H1 (cell line): ENCODE measurements around the gene ENPP1.

Experiments used
- ASH2L ChIP-seq: fragments of 200-600, 300-600 bp; sonication (generic); IDR thresholded peaks from one replicate; pipeline ENCODE4 v1.7.1; 2017; ENCODE audit warnings: low read length
- EGR1 ChIP-seq: IDR thresholded peaks from 2 replicates; pipeline ENCODE4 v1.6.1; 2011; ENCODE audit warnings: low read depth, low read length, borderline replicate concordance
- EP300 ChIP-seq, 2 experiments: IDR thresholded peaks; 1 replicate in 1 of 2; 2 replicates in 1 of 2; pipeline ENCODE4 v1.6.1; 2011 to 2012; ENCODE audit warnings: low read depth in 2 of 2, low read length in 2 of 2, mild to moderate bottlenecking in 2 of 2, borderline replicate concordance in 1 of 2, inconsistent platforms in 1 of 2, moderate library complexity in 1 of 2
- EZH2 ChIP-seq: fragments of 200-600 bp; sonication (generic); IDR thresholded peaks from 2 replicates; pipeline ENCODE4 v1.7.1; 2012; ENCODE audit warnings: low read depth, mild to moderate bottlenecking, moderate library complexity, low read length, inconsistent platforms; ENCODE audit not compliant: severe bottlenecking
- GABPA ChIP-seq: IDR thresholded peaks from 2 replicates; pipeline ENCODE4 v1.6.1; 2011; ENCODE audit warnings: mild to moderate bottlenecking, low read length, moderate library complexity, borderline replicate concordance; ENCODE audit not compliant: insufficient read depth
- NRF1 ChIP-seq: IDR thresholded peaks from 2 replicates; pipeline ENCODE4 v1.6.1; 2011; ENCODE audit warnings: mild to moderate bottlenecking, low read depth, low read length, improper control_type of control experiment
- POLR2A ChIP-seq, 2 experiments: IDR thresholded peaks; 1 replicate in 1 of 2; 2 replicates in 1 of 2; pipeline ENCODE4 v1.6.1; 2011; ENCODE audit warnings: low read depth in 2 of 2, low read length in 2 of 2, mild to moderate bottlenecking in 2 of 2; ENCODE audit errors: control extremely low read depth in 1 of 2
- RFX5 ChIP-seq: IDR thresholded peaks from 2 replicates; pipeline ENCODE4 v1.6.1; 2011; ENCODE audit warnings: low read depth, low read length, improper control_type of control experiment, borderline replicate concordance
- SIX5 ChIP-seq: IDR thresholded peaks from 2 replicates; pipeline ENCODE4 v1.6.1; 2011; ENCODE audit warnings: mild to moderate bottlenecking, low read depth, low read length
- TF ChIP-seq, protein P1 (sequence below): IDR thresholded peaks from 2 replicates; pipeline ENCODE4 v1.6.1; 2012; ENCODE audit warnings: inconsistent platforms
- TF ChIP-seq, protein P2 (sequence below), 3 experiments: IDR thresholded peaks; 1 replicate in 2 of 3; 2 replicates in 1 of 3; pipeline versions ENCODE4 v1.5.1 to v1.6.1; 2011; ENCODE audit warnings: low read length in 3 of 3, mild to moderate bottlenecking in 3 of 3, inconsistent platforms in 2 of 3, low read depth in 1 of 3, moderate library complexity in 1 of 3; ENCODE audit not compliant: insufficient read depth in 1 of 3; ENCODE audit errors: control extremely low read depth in 1 of 3

DNA sequence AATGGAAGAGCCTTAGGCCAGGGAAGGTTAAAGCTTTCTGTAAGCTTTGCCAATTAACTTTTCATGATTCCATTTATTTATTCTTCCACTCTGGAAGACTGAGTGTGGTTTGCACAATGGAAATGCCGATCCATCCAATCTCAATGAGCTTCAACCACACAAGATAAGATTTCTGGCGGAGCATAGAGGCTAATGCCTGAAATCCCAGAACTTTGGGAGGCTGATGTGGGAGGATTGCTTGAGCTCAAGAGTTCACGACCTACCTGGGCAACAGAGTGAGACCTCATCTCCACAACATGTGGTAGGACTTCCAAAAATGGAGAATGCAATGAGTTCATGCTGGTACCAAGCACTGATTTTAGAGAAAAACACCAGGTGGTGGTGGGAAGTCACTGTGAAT lies 6.2 kb downstream of the ENPP1 start:
- TF ChIP-seq NRF1, result no peak
- TF ChIP-seq EZH2, result no peak
- no peak for TF ChIP-seq EP300 (IDR thresholded peaks at IDR 0.05; ENCODE audit: borderline replicate concordance in 1 of 2, low read depth in 2 of 2, low read length in 2 of 2)
- no peak for TF ChIP-seq RFX5
- TF ChIP-seq POLR2A (IDR thresholded peaks at IDR 0.05; ENCODE audit: control extremely low read depth in 1 of 2, low read depth in 2 of 2, low read length in 2 of 2), result no peak
- TF ChIP-seq EGR1, result no peak
- TF ChIP-seq GABPA, result no peak
- TF ChIP-seq, protein P1, sequence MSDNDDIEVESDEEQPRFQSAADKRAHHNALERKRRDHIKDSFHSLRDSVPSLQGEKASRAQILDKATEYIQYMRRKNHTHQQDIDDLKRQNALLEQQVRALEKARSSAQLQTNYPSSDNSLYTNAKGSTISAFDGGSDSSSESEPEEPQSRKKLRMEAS, result no peak
- no peak for TF ChIP-seq ASH2L
- TF ChIP-seq, protein P2, sequence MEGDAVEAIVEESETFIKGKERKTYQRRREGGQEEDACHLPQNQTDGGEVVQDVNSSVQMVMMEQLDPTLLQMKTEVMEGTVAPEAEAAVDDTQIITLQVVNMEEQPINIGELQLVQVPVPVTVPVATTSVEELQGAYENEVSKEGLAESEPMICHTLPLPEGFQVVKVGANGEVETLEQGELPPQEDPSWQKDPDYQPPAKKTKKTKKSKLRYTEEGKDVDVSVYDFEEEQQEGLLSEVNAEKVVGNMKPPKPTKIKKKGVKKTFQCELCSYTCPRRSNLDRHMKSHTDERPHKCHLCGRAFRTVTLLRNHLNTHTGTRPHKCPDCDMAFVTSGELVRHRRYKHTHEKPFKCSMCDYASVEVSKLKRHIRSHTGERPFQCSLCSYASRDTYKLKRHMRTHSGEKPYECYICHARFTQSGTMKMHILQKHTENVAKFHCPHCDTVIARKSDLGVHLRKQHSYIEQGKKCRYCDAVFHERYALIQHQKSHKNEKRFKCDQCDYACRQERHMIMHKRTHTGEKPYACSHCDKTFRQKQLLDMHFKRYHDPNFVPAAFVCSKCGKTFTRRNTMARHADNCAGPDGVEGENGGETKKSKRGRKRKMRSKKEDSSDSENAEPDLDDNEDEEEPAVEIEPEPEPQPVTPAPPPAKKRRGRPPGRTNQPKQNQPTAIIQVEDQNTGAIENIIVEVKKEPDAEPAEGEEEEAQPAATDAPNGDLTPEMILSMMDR (IDR thresholded peaks at IDR 0.05; ENCODE audit: control extremely low read depth in 1 of 3, insufficient read depth in 1 of 3, low read depth in 1 of 3, low read length in 3 of 3), result no peak
- no peak for TF ChIP-seq SIX5
